Germinal center (tissue), 1 donor: Measurements from ENCODE around the gene PPP1R13B.
"Not testable (repeated sequence)": the region's sequence is repeated elsewhere in the genome, so short reads cannot be mapped to it uniquely, and the experiment has no call there.

ENCODE experiments used
- DNase-seq: peaks from one replicate; pipeline ENCODE4 v3.0.0; 2012; ENCODE audit warnings: mixed read lengths, low spot score

PPP1R13B gene, protein sequence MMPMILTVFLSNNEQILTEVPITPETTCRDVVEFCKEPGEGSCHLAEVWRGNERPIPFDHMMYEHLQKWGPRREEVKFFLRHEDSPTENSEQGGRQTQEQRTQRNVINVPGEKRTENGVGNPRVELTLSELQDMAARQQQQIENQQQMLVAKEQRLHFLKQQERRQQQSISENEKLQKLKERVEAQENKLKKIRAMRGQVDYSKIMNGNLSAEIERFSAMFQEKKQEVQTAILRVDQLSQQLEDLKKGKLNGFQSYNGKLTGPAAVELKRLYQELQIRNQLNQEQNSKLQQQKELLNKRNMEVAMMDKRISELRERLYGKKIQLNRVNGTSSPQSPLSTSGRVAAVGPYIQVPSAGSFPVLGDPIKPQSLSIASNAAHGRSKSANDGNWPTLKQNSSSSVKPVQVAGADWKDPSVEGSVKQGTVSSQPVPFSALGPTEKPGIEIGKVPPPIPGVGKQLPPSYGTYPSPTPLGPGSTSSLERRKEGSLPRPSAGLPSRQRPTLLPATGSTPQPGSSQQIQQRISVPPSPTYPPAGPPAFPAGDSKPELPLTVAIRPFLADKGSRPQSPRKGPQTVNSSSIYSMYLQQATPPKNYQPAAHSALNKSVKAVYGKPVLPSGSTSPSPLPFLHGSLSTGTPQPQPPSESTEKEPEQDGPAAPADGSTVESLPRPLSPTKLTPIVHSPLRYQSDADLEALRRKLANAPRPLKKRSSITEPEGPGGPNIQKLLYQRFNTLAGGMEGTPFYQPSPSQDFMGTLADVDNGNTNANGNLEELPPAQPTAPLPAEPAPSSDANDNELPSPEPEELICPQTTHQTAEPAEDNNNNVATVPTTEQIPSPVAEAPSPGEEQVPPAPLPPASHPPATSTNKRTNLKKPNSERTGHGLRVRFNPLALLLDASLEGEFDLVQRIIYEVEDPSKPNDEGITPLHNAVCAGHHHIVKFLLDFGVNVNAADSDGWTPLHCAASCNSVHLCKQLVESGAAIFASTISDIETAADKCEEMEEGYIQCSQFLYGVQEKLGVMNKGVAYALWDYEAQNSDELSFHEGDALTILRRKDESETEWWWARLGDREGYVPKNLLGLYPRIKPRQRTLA

DNA sequence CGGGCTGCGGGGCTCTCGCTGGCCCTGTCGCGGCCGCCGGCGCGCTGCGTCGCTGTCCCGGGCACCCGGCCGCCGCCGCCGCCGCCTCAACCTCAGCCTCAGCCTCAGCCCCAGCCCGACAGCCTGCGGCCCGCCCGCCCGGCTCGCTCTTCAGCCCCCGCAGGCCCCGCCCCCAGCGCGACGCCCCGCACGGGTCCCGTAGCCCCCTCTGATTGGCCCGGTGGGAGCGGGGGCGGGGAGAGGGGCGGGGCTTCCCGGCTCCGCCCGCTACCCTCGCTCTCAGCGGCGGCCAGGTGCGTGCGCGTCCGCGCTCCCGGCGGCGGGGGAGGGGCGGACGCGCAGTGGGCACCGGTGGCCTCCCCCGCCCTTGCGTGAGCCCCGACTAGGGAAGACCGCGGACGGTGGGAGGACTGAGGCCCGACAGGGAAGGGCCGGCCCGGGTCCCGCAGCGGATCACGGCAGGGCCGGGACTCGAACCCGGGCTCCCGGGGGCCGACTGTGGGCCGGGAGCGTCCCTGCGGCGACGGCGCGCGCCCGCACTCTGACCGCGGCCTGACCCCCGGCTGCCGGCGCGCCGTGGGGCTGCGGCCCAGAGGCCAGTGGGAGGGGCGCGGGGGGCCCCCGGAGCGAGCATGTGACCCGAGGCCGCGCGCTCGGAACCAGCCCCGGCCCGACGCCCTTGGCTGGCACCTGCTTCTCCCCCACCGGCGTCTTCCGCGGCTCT lies at the start of gene PPP1R13B:
TSS of gene PPP1R13B (minus strand) at position 125 of the 724 bp plus-strand sequence. CDS start 268 bp downstream, outside the sequence.
- DNase-seq, result peak; percentile 99

DNA sequence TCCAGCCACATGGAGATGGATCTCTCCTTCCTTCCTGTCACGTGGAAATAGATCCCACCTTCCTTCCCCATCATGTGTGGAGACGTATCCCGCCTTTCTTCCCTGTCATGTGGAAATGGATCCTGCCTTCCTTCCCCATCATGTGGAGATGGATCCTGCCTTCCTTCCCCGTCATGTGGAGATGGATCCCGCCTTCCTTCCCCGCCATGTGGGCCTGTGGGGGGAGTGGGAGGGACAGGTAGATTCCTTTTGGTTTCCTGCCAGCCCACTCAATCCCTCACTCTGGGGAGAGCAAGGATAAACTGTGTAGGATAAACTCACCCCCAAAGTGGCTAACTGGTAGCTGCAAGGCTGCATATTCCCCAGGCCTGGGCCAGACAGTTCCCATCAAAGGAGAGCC lies 49.2 kb upstream of the PPP1R13B start:
- no peak for DNase-seq

DNA sequence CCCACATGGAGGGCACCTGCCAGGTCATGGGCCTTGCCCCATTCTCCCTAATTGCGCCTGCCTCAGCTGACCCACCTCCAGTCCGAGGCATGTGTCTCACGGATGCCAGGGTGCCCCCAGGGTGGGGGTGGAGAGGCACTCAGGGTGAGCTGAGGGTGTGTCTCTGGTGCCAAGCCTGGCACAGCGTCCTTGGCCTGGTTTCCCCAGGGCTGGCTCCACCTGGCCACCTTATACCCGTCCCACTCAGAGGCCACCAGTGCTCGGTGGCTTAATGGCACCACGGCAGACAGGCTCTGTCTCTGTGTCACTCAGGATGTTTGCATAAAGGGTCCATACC lies 47.3 kb upstream of the PPP1R13B start:
- no peak for DNase-seq

DNA sequence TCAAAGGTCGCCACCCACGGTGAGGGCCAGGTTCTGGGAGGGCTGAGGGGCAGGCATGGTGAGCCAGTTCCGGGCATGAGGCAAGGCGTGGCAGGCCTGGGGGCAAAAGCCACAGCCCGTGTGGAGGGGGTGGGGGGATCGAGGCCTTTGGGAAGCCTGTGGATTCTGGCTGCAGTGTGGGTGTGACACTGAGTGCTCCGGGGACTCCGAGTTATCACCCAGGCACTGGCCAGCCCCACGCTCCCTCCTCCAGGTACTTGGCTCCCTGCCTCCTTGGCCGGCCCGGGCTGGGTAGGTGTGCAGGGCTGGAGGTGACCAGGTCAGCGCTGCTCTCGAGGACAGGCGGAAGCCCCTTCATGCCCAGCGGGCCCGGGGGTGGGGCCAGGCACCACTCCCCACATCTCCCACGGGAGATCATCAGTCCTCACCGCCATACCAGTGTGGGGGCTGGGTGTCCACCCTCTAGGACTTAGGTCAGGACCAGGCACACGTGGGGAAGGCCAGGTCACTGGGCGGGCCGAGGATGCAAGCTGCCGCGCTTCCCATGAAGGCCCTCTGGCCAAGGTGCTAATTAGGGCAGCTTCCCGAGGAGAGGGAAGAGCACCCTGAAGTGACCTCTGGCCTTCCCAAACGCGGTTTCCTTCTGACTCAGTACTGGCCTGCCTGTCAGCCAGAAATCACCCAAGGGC lies 46.8 kb upstream of the PPP1R13B start:
- no peak for DNase-seq

DNA sequence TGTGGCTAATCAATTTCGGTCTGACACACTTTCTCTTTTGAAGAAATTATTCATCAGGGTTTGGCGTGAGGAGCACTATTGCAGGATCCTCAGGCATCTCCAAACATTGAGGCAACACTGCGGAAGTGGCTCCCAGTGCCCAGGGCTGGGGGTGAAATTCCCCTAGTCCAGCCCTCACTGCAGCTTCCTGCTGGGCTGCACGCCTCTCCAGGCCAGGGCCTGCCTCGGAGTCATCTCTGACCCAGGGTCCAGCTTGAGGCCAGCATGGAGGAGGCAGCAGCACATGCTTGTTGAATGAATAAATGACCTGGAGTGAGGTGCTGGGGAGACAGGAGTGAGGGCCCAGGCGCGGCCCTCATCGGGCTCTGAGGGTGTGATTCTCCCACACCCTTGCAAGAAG lies 44.9 kb upstream of the PPP1R13B start:
- no peak for DNase-seq

DNA sequence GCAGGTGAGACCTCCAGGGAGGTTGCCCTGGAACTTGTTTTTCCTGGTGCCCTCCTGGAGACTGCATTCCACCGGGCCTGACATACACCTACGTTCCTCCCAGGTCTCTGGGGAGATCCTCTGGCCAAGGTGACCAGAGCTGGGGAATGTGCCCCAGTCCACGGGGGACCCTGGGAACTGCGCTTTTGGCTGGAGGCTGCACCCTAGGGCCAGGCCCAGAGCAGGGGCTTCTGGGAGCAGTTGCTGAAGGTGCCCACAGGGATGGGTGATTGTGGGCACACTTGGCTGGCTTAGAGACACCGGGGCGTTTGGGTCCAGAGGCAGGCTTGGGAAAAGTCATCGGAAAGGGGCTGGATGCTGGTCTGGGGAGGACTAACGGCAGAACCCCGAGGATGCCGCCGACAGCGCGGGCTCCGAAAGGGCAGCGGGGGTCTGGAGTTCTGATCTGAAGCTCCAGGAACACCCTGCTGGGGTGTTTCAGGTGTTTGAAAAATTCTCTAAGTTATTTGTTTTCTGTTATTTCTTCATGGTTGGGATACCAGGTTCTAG lies 44.4 kb upstream of the PPP1R13B start:
- DNase-seq, result no peak

DNA sequence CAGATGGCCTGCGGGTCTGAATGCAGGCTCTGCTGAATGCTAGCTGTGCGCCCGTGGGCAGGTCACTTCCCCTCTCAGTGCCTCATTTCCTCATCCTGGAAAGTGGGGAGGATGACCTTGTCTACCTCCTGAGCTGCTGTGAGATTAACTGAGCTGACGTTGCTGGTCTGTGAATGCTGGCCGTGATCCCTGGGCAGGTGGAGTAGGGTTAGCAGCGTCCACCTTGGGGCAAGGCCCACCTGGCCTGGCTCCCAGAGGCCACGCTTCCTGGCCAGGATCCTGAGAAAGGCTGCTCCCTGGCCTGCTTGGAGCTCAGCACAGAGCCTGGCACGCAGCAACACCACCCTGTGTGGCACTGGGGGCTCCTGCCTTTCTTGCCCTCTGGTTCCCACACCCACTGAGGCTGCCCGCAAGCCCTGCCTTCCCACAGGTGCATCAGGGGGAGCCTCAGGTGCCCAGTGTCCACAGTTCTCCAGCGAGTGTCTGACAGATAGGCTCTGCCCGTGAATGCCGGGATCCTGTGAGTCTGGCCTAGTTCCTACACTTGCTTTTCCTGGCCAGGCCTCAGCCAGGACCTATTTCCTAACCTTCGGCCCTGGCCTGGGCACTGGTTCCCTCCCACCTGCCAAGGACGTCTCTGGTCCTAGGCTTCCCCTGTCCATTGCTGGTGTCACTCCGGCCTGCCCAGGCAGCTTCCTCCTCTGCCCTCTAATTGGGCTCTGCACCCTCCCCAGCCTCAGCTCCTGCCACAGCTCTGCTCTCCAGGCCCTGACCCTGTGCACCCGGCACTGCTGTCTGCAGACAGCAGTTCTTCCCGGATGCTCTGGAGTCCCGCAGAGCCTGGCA lies 43.7 kb upstream of the PPP1R13B start:
- no peak for DNase-seq

DNA sequence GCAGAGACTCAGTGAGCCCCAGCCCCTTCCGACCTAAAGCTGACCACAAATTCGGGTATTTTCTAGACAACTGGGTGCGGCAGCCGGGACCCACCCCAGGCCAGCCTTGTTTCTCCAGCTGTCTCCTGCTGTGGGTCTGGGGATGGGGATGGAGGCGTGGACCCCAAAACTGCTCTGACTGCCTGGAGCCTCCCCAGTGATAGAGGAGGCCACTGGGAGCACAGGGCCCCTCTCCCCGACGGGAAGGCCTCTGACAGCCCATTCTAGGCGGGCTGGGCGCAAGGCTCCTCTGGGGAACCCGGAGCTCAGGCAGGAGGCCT lies 42.6 kb upstream of the PPP1R13B start:
- no peak for DNase-seq

DNA sequence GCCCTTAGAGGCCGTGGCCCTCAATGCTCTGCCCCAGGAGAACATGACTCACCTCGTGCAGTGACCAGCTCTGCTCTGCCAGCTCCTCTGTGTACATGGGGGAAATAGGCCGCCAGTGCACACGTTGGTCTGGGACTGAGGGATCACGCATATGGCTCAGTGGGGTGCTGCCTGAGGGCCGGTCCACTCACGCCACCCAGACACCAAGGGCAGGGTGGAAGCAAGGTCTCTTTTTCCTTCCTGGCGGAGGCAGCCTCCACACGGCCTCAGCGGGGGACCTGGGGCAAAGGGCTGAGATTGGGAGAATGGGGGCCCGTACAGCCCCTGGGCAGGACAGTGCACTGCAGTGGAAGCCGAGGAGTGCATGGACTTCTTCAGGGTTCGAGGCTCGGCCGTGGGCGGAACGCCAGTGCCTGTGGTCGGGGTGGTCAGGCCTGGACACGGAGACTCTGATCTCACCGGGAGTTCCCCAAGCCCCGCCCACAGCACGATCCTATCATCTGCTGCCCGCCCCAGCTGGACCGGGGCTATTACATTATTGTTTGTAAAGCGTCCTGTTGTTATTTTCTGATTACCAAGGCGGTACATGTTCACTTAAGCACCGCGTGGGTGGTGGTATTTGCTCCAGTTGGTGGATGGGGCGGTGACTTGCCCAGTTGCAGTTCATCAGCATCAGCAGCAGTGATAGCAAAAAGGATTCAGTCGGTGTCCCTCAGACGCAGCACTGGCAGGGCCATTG lies 42.1 kb upstream of the PPP1R13B start:
- no peak for DNase-seq

DNA sequence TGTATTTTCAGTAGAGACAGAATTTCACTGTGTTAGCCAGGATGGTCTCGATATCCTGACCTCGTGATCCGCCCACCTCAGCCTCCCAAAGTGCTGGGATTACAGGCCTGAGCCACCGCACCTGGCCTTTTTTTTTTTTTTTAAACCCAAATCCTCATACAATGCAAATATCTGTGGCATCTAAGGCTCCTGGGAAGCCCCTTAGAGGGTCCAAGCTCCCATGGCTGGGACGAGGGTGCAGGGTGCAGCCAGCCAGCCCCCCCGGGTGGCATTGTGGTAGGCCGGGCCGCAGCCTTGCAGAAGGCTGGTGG lies 41.6 kb upstream of the PPP1R13B start:
- not testable (repeated sequence) for DNase-seq

DNA sequence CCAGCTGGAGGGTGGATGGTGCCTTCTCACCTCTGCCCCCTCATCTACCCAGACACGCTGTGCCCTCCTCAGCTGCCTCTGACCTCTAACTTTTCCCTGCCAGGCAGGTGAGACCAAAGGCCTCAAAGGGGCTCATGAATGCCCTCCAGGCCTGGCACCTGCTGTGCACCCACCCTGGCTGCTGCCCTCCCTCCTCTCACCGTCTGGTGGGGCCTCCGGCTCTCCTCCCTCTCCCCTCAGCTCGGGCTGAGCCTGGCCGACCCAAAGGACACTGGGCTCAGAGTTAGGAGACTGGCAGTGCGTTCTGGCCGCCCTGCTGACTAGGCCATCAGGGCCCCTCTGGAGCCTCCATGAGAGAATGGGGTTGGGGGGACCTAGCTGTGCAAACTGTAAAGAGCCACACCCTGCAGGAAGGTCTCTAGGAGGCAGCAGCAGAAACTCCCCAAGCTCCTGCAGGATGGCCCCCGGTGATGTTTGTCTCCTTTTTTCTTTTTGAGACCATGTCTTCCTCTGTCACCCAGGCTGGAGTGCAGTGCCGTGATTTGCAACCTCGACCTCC lies 40.3 kb upstream of the PPP1R13B start:
- DNase-seq, result no peak

DNA sequence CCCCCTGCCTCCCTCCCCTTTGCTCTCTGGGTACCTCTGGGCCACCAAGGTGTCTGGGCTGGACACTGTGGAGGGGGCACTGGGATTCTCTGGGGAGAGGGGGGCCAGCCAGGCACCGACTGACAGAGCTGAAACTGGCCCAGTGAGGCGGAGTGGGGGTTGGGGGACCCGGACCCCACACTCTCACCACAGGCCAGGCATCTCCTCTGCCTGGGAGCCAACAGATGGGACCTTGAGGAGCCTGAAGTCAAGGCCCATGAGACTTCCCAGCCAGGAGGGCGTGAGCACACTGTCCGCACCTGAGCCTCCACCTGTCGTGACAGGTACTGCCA lies 39.8 kb upstream of the PPP1R13B start:
- no peak for DNase-seq

DNA sequence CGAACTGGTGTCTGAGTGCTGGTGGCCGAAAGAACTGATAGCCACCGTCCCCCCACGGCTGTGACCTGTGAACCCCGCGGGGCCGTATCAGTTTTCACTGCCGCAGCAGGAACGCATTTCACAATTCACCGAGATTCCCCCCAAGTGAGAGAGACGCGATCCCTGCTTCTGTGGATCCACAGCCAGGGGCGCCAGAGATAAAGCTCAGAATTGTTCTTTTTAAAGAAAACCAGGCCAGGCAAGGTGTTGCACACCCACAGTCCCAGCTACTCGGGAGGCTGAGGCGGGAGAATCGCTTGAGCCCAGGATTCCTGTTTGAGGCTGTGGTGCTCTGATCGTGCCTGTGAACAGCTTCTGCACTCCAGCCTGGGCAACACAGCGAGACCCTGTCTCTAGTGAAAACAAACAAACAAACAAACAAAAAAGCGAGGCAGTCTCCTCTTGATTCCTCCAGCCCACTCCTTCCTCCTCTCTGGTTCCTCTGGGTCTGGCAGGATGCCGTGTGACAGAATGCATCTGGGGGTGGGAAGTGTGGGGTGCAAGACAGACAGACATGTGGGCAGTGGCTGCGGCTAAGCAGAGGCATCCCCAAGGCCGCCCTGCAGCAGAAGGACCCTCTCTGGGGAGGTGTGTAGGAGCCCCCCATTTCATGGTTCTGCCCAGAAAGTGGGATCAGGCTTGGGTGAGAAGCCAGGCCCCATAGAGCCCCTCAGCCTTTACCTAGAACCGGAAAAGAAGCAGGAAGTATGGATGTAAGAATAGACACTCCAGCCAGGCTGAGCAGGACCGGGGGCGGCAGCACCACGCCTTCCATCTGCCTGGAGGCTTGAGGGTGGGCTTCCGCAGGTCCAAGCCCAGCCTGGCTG lies 39.2 kb upstream of the PPP1R13B start:
- DNase-seq, result no peak

DNA sequence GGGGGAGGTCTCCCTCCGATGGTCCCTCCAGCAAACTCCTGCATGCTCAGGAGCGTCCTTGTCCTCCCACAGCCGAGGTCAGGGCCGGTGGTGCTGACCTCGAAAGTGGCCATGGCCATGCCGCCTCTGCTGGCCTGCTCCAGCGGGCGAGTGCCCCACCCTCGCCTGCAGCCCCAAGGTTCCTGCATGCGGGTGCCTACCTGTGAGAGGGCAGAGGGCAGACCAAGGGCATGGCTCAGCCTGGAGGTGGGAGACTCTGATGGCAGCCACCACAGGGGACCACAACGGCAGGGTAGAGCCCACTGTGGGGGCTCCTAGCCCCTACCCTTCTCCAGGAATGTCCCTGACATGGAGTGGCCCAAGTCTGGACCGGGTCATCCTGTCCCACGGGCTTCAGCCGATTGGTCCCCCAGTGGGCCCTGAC lies 38.1 kb upstream of the PPP1R13B start:
- no peak for DNase-seq

DNA sequence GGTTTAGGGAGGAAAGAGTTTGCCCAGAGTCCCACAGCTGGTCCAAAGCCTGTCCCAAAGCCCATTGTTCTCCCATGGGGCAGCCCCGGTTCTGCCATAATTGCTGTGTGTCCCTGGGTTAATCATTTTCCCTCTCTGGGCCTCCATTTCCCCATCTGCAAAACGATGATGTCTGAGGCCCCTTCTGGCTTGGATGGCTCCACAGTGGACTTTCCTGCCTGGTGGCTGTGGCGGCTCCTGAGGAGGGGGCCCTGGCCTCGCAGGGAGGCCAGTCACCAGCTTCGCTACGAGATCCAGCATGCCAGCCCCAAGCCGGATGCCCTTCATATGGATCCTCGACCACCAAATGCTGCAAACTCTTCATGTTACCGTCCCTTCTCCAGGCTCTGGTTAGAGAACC lies 37.5 kb upstream of the PPP1R13B start:
- DNase-seq, result no peak

DNA sequence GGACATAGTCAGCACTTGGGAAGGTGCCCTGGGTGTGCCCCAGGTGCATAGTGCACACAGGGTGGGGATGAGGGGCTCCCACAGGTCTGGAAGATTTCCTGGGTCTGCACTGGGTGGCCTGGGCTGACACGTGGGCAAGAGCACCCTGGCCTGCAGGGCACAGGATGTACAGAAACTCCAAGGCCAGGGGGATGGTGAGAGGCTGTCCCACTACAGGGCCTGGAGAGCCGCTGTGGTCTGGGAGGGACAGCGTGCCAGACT lies 35.8 kb upstream of the PPP1R13B start:
- no peak for DNase-seq

DNA sequence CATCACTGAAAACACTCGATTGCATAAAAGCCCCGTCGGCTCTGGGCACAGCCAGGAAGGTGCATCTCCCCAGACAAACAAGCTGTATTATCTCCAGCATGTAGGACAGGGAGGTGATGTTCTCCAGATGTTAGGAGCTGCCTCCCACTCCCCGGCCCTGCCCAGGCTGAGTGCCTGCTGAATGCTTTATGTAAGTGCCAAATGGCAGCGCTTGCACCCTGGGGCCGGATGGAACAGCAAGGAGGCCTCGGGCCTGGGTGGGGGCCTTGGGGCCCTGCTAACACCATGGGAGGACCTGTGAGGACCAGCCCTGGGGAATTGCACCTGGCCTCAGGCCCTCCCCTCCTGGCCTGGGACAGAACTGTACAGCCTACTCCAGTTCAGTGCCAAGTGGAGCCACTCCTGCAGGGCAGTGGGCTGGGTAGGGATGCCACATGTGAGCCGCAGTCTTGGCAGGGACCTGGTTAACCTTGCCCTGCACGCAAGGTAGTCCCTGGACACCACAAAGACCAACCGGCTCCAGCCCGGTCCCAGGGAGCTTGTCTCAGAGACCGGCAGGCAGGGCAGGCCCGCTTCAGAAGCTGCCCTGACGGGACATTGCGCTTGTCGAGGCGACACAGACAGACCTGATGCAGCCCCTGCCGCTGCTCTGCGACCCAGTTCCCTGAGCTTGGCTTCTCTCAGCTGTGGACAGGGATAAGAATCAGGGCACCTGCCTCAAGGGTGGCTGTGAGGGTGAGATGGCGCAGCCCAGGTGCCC lies 35.3 kb upstream of the PPP1R13B start:
- DNase-seq, result no peak
